Measurements from ENCODE around the gene DGUOK.
"Not testable (repeated sequence)": the region's sequence is repeated elsewhere in the genome, so short reads cannot be mapped to it uniquely, and the experiment has no call there.

DGUOK gene

GRCh38 chr2:73937899-73938298 lies 11.2 kb downstream of the DGUOK start:
- Histone ChIP-seq H3K36me3 (ENCODE audit: control insufficient read depth, insufficient read depth, low read length) (peaks cover 42% of the 10 kb centered on the region), H3K4me1 (ENCODE audit: control insufficient read depth, insufficient read depth, low read length) (no peaks in the 10 kb centered on the region), H3K9me3 (ENCODE audit: control insufficient read depth, insufficient read depth, low read depth, low read length) (no peaks in the 10 kb centered on the region), H3K9ac (ENCODE audit: low read length) (no peak overlapping the region), H3K27ac (ENCODE audit: low read depth, low read length) (no peak overlapping the region), H3K4me3 (ENCODE audit: low read depth, low read length) (no peak overlapping the region), H3K27me3 (ENCODE audit: control insufficient read depth, insufficient read depth, low read length) (no peaks in the 10 kb centered on the region)

- Histone ChIP-seq H3K4me3 (ENCODE audit: low read depth, low read length) (no peak overlapping the region), H3K9me3 (ENCODE audit: control insufficient read depth, insufficient read depth, low read depth, low read length) (no peaks in the 10 kb centered on the region), H3K4me1 (ENCODE audit: control insufficient read depth, insufficient read depth, low read length) (no peaks in the 10 kb centered on the region), H3K27ac (ENCODE audit: low read depth, low read length) (no peak overlapping the region), H3K27me3 (ENCODE audit: control insufficient read depth, insufficient read depth, low read length) (no peaks in the 10 kb centered on the region), H3K36me3 (ENCODE audit: control insufficient read depth, insufficient read depth, low read length) (peaks cover 42% of the 10 kb centered on the region), H3K9ac (ENCODE audit: low read length) (no peak overlapping the region)
These were observed 12.2 kb downstream of the DGUOK start for GRCh38 chr2:73938718-73939352.

- no peaks in the 10 kb centered on the region for H3K4me1 ChIP-seq (ENCODE audit: control insufficient read depth, insufficient read depth, low read length)
- no peaks in the 10 kb centered on the region for H3K9me3 ChIP-seq (ENCODE audit: control insufficient read depth, insufficient read depth, low read depth, low read length)
- no peaks in the 10 kb centered on the region for H3K27me3 ChIP-seq (ENCODE audit: control insufficient read depth, insufficient read depth, low read length)
- no peak overlapping the region for H3K4me3 ChIP-seq (ENCODE audit: low read depth, low read length)
- H3K36me3 ChIP-seq (ENCODE audit: control insufficient read depth, insufficient read depth, low read length) = peaks cover 45% of the 10 kb centered on the region
- no peak overlapping the region for H3K9ac ChIP-seq (ENCODE audit: low read length)
- no peak overlapping the region for H3K27ac ChIP-seq (ENCODE audit: low read depth, low read length)
These were observed 12.7 kb downstream of the DGUOK start for GRCh38 chr2:73939419-73939818.

GRCh38 chr2:73940066-73940465 lies 13.4 kb downstream of the DGUOK start:
- not testable (repeated sequence) for H3K4me3 ChIP-seq (ENCODE audit: low read depth, low read length); H3K4me1 ChIP-seq (ENCODE audit: control insufficient read depth, insufficient read depth, low read length); H3K9ac ChIP-seq (ENCODE audit: low read length); H3K9me3 ChIP-seq (ENCODE audit: control insufficient read depth, insufficient read depth, low read depth, low read length); H3K27me3 ChIP-seq (ENCODE audit: control insufficient read depth, insufficient read depth, low read length); H3K27ac ChIP-seq (ENCODE audit: low read depth, low read length)
- H3K36me3 ChIP-seq (ENCODE audit: control insufficient read depth, insufficient read depth, low read length) = peaks cover 50% of the 10 kb centered on the region

GRCh38 chr2:73942664-73943063 lies 16.0 kb downstream of the DGUOK start:
- H3K9ac ChIP-seq (ENCODE audit: low read length) = no peak overlapping the region
- no peak overlapping the region for H3K27ac ChIP-seq (ENCODE audit: low read depth, low read length)
- H3K27me3 ChIP-seq (ENCODE audit: control insufficient read depth, insufficient read depth, low read length) = no peaks in the 10 kb centered on the region
- H3K36me3 ChIP-seq (ENCODE audit: control insufficient read depth, insufficient read depth, low read length) = peaks cover 55% of the 10 kb centered on the region
- no peaks in the 10 kb centered on the region for H3K9me3 ChIP-seq (ENCODE audit: control insufficient read depth, insufficient read depth, low read depth, low read length)
- H3K4me3 ChIP-seq (ENCODE audit: low read depth, low read length) = no peak overlapping the region
- H3K4me1 ChIP-seq (ENCODE audit: control insufficient read depth, insufficient read depth, low read length) = no peaks in the 10 kb centered on the region

GRCh38 chr2:73944714-73945113 lies 18.0 kb downstream of the DGUOK start:
- H3K27ac ChIP-seq (ENCODE audit: low read depth, low read length) = no peak overlapping the region

GRCh38 chr2:73946215-73946614 lies 19.5 kb downstream of the DGUOK start:
- H3K36me3 ChIP-seq (ENCODE audit: control insufficient read depth, insufficient read depth, low read length) = peaks cover 72% of the 10 kb centered on the region

More at GRCh38 chr2:73944714-73945113, 18.0 kb downstream of the DGUOK start:
- no peaks in the 10 kb centered on the region for H3K9me3 ChIP-seq (ENCODE audit: control insufficient read depth, insufficient read depth, low read depth, low read length)
- no peak overlapping the region for H3K4me3 ChIP-seq (ENCODE audit: low read depth, low read length)
- no peaks in the 10 kb centered on the region for H3K4me1 ChIP-seq (ENCODE audit: control insufficient read depth, insufficient read depth, low read length)
- peaks cover 64% of the 10 kb centered on the region for H3K36me3 ChIP-seq (ENCODE audit: control insufficient read depth, insufficient read depth, low read length)
- no peaks in the 10 kb centered on the region for H3K27me3 ChIP-seq (ENCODE audit: control insufficient read depth, insufficient read depth, low read length)
- no peak overlapping the region for H3K9ac ChIP-seq (ENCODE audit: low read length)

GRCh38 chr2:73946666-73947065 lies 20.0 kb downstream of the DGUOK start:
- Histone ChIP-seq H3K9me3 (ENCODE audit: control insufficient read depth, insufficient read depth, low read depth, low read length) (no peaks in the 10 kb centered on the region), H3K4me1 (ENCODE audit: control insufficient read depth, insufficient read depth, low read length) (no peaks in the 10 kb centered on the region), H3K27ac (ENCODE audit: low read depth, low read length) (no peak overlapping the region), H3K4me3 (ENCODE audit: low read depth, low read length) (no peak overlapping the region), H3K27me3 (ENCODE audit: control insufficient read depth, insufficient read depth, low read length) (no peaks in the 10 kb centered on the region), H3K9ac (ENCODE audit: low read length) (no peak overlapping the region), H3K36me3 (ENCODE audit: control insufficient read depth, insufficient read depth, low read length) (peaks cover 76% of the 10 kb centered on the region)

More at GRCh38 chr2:73946215-73946614, 19.5 kb downstream of the DGUOK start:
- Histone ChIP-seq H3K27ac (ENCODE audit: low read depth, low read length) (no peak overlapping the region), H3K9ac (ENCODE audit: low read length) (no peak overlapping the region), H3K27me3 (ENCODE audit: control insufficient read depth, insufficient read depth, low read length) (no peaks in the 10 kb centered on the region), H3K4me3 (ENCODE audit: low read depth, low read length) (no peak overlapping the region), H3K4me1 (ENCODE audit: control insufficient read depth, insufficient read depth, low read length) (no peaks in the 10 kb centered on the region), H3K9me3 (ENCODE audit: control insufficient read depth, insufficient read depth, low read depth, low read length) (no peaks in the 10 kb centered on the region)

GRCh38 chr2:73947412-73948018 lies 20.8 kb downstream of the DGUOK start:
- no peak overlapping the region for H3K9ac ChIP-seq (ENCODE audit: low read length)
- no peaks in the 10 kb centered on the region for H3K9me3 ChIP-seq (ENCODE audit: control insufficient read depth, insufficient read depth, low read depth, low read length)
- H3K36me3 ChIP-seq (ENCODE audit: control insufficient read depth, insufficient read depth, low read length) = peaks cover 84% of the 10 kb centered on the region
- no peaks in the 10 kb centered on the region for H3K4me1 ChIP-seq (ENCODE audit: control insufficient read depth, insufficient read depth, low read length)
- no peak overlapping the region for H3K27ac ChIP-seq (ENCODE audit: low read depth, low read length)
- H3K27me3 ChIP-seq (ENCODE audit: control insufficient read depth, insufficient read depth, low read length) = no peaks in the 10 kb centered on the region
- no peak overlapping the region for H3K4me3 ChIP-seq (ENCODE audit: low read depth, low read length)

- H3K27me3 ChIP-seq (ENCODE audit: control insufficient read depth, insufficient read depth, low read length) = no peaks in the 10 kb centered on the region
- no peak overlapping the region for H3K27ac ChIP-seq (ENCODE audit: low read depth, low read length)
- no peak overlapping the region for H3K9ac ChIP-seq (ENCODE audit: low read length)
- peaks cover 86% of the 10 kb centered on the region for H3K36me3 ChIP-seq (ENCODE audit: control insufficient read depth, insufficient read depth, low read length)
- H3K4me1 ChIP-seq (ENCODE audit: control insufficient read depth, insufficient read depth, low read length) = no peaks in the 10 kb centered on the region
- no peaks in the 10 kb centered on the region for H3K9me3 ChIP-seq (ENCODE audit: control insufficient read depth, insufficient read depth, low read depth, low read length)
- no peak overlapping the region for H3K4me3 ChIP-seq (ENCODE audit: low read depth, low read length)
These were observed 23.1 kb downstream of the DGUOK start for GRCh38 chr2:73949802-73950201.

GRCh38 chr2:73952499-73953446 lies 26.1 kb downstream of the DGUOK start:
- Histone ChIP-seq H3K4me3 (ENCODE audit: low read depth, low read length) (no peak overlapping the region), H3K36me3 (ENCODE audit: control insufficient read depth, insufficient read depth, low read length) (peaks cover 86% of the 10 kb centered on the region), H3K27ac (ENCODE audit: low read depth, low read length) (no peak overlapping the region), H3K9ac (ENCODE audit: low read length) (no peak overlapping the region), H3K4me1 (ENCODE audit: control insufficient read depth, insufficient read depth, low read length) (no peaks in the 10 kb centered on the region), H3K27me3 (ENCODE audit: control insufficient read depth, insufficient read depth, low read length) (no peaks in the 10 kb centered on the region), H3K9me3 (ENCODE audit: control insufficient read depth, insufficient read depth, low read depth, low read length) (no peaks in the 10 kb centered on the region)

Measured in HUES6 (cell line).